NCI-H526 (cell line): Measurements from ENCODE around the gene NKG7.

Experiments used
- DNase-seq, 2 experiments: peaks; one replicate each; lab custom pipeline; 2025; lab: John Stamatoyannopoulos, UW

Gene NKG7

DNA sequence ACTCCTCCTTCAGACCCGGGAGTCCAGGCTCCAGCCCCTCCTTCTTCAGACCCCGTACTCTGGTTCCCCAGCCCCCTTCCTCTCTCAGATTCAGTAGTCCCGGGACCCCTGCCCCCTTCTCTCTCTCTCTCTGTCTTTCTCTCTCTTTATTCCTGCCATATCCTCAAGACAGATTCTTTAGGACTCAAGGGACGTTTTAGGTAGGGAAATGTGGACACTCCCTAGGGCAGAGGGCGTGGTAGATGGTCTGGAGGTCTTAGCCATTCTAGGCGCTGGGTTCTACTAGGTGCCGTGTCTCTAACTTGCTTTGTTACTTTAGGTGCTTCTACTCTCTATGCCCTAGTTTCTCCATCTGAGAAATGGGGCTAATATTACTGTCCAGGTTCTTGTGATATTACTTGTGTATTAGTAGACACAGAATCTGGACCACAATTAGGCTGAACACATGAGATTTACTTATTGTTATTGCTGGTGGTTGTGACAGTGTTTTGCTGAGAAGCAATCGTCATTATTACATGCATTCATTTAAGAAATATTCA lies 18.7 kb upstream of the NKG7 start:
- DNase-seq, result no peak

- DNase-seq, result no peak
These were observed 16.7 kb upstream of the NKG7 start for GRCh38 chr19:51389143-51389542.

GRCh38 chr19:51387924-51388389 lies 15.5 kb upstream of the NKG7 start, which contains the start of gene LIM2:
Gene LIM2, minus strand, starts transcription at chr19:51387974. Its CDS starts 531 bp downstream, at chr19:51387443.
- no peak for DNase-seq

GRCh38 chr19:51386882-51387520 lies 14.5 kb upstream of the NKG7 start:
- DNase-seq, result no peak

GRCh38 chr19:51382004-51382403 lies 9.6 kb upstream of the NKG7 start:
- DNase-seq, result no peak

- DNase-seq, result no peak
These were observed 7.9 kb upstream of the NKG7 start for GRCh38 chr19:51380379-51380778.

DNA sequence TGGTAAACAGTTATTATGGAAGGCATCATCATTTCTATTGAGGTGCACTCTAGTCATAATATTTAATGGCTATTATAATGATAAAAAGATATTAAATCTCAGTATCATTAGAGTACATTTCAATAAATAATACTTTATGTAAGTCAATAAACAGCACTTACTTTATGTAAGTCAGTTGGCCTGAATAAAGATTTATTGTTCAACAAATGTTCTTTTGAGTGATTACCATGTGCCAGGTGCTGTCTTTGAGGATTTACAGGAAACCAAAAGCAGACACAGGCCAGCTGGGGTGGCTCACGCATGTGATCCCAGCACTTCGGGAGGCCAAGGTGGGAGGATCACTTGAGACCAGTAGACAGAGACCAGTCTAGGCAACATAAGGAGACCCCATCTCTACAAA lies 5.0 kb upstream of the NKG7 start:
- DNase-seq, result no peak

- no peak for DNase-seq
These were observed 3.2 kb upstream of the NKG7 start for GRCh38 chr19:51375504-51376221.

DNA sequence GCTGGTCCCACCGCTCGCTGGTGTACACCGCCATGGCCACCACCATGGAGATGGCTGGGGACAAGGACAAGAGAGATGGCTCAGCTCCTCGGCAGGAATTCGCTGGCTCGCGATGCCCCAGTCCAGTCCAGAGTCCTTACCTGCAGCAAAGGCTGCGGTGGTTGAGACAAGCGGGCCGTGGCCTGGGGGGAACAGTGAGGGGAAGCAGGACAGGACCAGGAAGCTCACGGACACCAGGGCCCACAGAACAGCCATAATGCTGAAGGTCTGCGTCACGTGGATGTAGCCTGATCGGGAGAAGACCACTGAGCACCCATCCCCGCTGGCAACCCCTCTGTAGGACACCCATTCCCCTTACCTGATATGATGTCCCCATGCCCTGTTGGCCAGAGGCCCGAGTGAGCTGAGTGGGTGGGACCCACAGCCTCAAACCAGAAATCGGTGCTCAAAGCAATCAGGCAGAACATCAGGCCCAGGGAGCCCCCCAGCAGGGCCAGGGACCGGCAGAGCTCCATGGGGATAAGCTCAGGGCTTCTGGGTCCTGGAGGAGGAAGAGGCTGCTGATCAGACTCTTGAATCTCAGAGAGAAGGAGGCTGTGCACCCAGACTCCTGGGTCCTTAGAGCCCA lies 319 bp downstream of the NKG7 start:
- DNase-seq, result no peak

DNA sequence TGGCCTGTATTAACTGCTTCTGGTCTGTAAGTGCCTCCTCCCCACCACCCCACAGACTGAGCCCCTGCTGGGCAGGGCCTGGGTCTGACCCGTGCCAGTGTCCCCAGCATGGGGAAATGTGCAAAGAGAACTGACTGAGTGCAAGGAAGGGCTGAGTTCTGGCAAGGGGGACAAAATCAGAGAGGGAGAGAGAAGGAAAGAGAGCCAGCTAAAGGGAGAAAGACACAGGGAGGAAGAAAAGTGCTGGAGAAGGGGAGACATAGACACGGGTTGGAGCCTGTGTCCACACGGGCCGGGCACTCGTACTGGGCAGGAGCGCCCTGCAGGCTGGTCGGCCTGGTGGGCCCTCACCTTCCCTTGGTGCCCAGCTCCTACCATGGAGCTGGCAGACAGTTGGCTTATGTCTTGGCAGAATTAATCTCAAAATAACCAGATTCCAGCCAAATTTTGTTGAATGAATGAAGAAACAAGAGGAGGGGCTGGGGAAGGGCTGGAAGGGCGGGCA lies 1.2 kb downstream of the NKG7 start:
- no peak for DNase-seq

DNA sequence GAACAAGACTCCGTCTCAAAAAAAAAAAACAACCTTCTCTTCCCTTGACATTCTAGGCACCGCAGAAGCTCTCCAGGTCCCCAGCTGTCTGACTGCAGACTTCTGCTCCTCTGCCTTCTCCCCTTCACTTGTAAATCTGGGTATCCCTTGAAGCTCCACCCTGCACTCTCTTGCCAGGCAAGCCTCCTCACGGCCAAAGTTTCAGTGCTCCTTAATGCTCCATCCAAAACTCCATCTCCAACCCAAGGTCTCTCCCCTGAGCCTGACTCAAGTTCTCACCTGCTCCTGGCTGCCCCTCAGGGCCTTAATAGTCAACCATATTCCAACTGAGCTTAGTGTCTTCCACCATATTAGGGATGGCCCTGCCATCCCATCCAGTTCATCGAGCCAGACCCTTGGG lies 2.2 kb downstream of the NKG7 start:
- DNase-seq, result no peak

DNA sequence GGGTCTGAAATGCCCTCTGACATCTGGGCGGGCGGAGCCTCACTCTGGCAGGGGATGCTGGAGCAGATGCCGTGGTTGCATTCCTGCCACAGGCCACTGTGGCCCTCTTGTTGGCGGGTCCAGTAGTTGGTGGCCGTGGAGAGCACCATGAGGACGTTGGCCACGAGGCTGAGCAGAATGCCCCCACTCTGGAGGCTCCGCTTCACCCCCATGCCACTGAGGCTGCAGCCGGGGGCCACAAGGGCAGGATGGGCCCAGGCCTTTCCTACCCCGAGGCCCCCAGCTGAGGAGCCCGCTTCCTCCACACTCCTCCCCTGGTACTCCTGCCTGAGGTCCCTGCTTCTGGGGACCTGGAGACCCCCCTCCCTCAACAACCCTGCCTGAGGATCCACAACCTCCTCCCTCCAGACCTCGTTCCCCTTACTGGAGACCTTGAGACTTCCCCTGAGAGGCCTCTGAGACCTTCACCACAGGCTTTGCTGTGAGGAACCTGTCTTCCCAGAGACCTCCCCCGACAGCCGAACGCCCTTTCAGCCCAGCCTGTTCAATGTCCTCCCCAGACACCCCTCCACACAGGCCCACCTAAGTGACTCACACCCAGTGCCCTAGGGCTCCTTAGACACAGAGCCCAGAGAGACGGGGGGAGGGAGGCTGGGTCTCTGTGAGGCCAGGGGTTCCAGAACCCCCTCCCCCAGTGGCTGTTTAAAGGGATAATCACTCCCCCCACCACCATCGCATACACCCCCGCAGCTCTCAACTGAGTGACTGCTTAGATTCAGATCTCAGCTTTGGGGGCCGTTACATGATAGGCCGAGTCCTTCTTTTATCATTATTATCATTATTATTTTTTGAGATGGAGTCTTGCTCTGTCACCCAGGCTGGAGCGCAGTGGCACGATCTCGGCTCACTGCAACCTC lies 3.8 kb downstream of the NKG7 start, which contains the start of gene CLDND2:
Gene CLDND2, minus strand, starts transcription at position 638 of the 917 bp plus-strand sequence. Its CDS starts 426 bp downstream, at position 212.
- no peak for DNase-seq

DNA sequence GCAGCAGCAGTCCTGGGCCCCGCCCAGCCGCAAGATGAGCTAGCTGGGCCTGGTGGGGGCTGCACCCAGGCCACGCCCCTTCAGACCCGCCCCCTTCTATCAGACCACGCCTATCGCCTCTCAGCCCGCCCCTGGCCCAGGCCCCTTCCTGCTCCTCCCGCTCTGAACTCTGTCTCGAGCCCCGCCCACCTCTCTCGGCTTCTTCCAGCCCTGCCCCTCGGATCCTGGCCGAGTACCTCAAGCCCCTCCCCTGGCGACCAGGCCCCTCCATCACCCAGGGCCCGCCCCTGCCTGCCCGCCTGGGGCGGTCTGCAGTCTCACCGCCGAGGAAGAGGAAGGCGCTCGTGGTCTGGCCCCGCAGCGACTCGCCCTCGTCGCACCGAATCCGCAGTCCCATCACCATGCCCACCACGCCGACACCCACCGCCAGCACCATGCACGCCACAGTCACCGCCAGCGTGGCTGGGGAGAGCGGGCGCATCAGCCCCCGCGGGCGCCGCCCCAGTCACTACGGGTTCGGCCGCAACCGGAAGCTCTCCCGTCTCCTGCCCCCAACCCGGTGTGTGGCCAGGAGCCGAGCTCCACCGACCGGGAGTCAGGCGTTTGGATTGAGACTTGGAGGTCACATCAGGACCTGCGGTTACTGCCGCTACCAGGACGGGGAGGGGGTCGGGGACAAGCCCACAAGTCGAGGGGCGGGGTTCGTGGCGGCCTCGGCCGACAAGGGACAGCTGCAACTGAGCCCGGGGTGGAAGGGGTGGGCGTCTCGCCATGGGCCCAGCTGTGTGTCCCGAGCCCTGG lies 4.7 kb downstream of the NKG7 start:
- DNase-seq, result peak; percentile 94 to 99

- DNase-seq, result peak in 1 of 2 experiments; percentile 46
These were observed 5.2 kb downstream of the NKG7 start for GRCh38 chr19:51367255-51367564.

GRCh38 chr19:51366389-51367254 lies 5.8 kb downstream of the NKG7 start:
- peak; percentile 98 to 99 for DNase-seq

DNA sequence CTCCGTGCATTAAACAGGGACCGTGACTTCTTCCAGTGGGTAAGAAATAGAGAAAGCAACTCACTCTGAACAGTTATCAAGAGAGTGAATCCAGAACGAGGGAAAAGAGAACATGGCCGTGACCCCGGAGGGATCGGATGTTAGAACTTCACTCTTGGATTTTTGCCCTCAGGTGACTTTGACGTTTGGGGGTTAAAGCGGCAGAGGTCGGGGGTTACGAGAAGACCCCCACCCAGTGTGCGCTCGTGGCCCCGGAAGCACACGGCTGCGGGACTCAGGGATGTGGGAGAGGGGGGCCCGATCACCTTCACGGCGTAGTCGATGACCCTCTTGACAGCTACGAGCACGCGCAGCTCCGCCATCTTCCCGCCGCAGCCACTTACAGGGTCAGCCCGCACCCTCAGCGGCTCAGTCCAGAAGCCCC lies 6.5 kb downstream of the NKG7 start, which contains the start of gene ETFB:
Gene ETFB, minus strand, starts transcription at position 424 of the 424 bp plus-strand sequence. Its CDS starts 62 bp downstream, at position 362.
- DNase-seq, result no peak

GRCh38 chr19:51365211-51365964 lies 7.1 kb downstream of the NKG7 start:
- peak in 1 of 2 experiments; percentile 31 for DNase-seq

- DNase-seq, result no peak
These were observed 8.0 kb downstream of the NKG7 start for GRCh38 chr19:51364200-51365106.
